ENCODE results near the gene EMID1. TPM values are rescaled to one million over a fixed set of nuclear protein-coding genes. Genes with fewer than 3 reads are reported as not detected.

EMID1 gene
- total RNA-seq, 1 experiment from 2014 or later: 9.6 TPM

GRCh38 chr22:29265929-29266328 is 60.2 kb downstream of the EMID1 start:
- ATAC-seq: no peak
- RAD21 ChIA-PET (ENCODE audit: low non-redundant PET in 1 of 2, low total read pairs in 2 of 2, uncharacterized antibody in 2 of 2, unreplicated experiment in 2 of 2): no interaction called here
- peak overlapping the region; percentile 100 for H3K4me2 ChIP-seq (ENCODE audit: low read length)
- peaks cover 21% of the 10 kb centered on the region; the same call in 1 of the 2 replicates for H4K20me1 ChIP-seq (ENCODE audit: insufficient read depth)
- intact Hi-C loops (cut with micrococcal nuclease): no loop called here
- no peak for TF ChIP-seq ZFX (IDR thresholded peaks at IDR 0.05)
- no peak for TF ChIP-seq EZH2phosphoT487 (IDR thresholded peaks at IDR 0.05; ENCODE audit: borderline replicate concordance)
- no peak for TF ChIP-seq ATF3 (IDR thresholded peaks at IDR 0.05)
- no peak for TF ChIP-seq CBX3 (IDR thresholded peaks at IDR 0.05; ENCODE audit: low read depth)
- no peak for TF ChIP-seq POLR2AphosphoS5 (IDR thresholded peaks at IDR 0.05; ENCODE audit: low read depth, low read length)
- no peak for TF ChIP-seq EGR1 (IDR thresholded peaks at IDR 0.05; ENCODE audit: low read depth)
- TF ChIP-seq POLR2A (IDR thresholded peaks at IDR 0.05; ENCODE audit: borderline replicate concordance, extremely low read depth, insufficient read depth, insufficient read length): no peak
- TF ChIP-seq EZH2 (IDR thresholded peaks at IDR 0.05): no peak
- no peak for TF ChIP-seq REST (IDR thresholded peaks at IDR 0.05; ENCODE audit: low read depth)
- TF ChIP-seq SRF (IDR thresholded peaks at IDR 0.05; ENCODE audit: low read depth): no peak
- no peak for TF ChIP-seq SIN3A (IDR thresholded peaks at IDR 0.05; ENCODE audit: low read depth)
- no peak for TF ChIP-seq ELF1 (IDR thresholded peaks at IDR 0.05; ENCODE audit: borderline replicate concordance, low read depth)
- H3K27ac ChIP-seq (ENCODE audit: low read depth, low read length): no peak overlapping the region
- H3K4me1 ChIP-seq (ENCODE audit: control insufficient read depth in 1 of 2, insufficient read depth in 2 of 2, low read length in 2 of 2): peaks cover 15 to 31% of the 10 kb centered on the region in 2 experiments
- POLR2A ChIA-PET: no interaction called here
- DNase-seq (ENCODE audit: low read depth, low spot score): no peak
- no peak overlapping the region for H2AFZ ChIP-seq (ENCODE audit: low read depth, low read length, poor library complexity, severe bottlenecking)
- CTCF ChIA-PET: no interaction called here
- BruUV-seq (replicated peaks): no TSS peak
- peaks cover 18 to 43% of the 10 kb centered on the region in 2 experiments for H3K36me3 ChIP-seq (ENCODE audit: control insufficient read depth in 1 of 2, insufficient read depth in 2 of 2, low read length in 2 of 2)
- H3K9me3 ChIP-seq (ENCODE audit: control insufficient read depth in 1 of 2, insufficient read depth in 1 of 2, low read depth in 1 of 2, low read length in 2 of 2): no peaks in the 10 kb centered on the region
- H3K79me2 ChIP-seq (ENCODE audit: insufficient read depth, low read length): peaks cover 58% of the 10 kb centered on the region
- peak overlapping the region; percentile 58 to 91 for H3K4me3 ChIP-seq (replicated peaks in 1 of 2; ENCODE audit: low read depth in 1 of 2, low read length in 2 of 2)
- H3K9ac ChIP-seq (ENCODE audit: low read length): peak overlapping the region; percentile 99; the same call in 1 of the 2 replicates
- no peaks in the 10 kb centered on the region for H3K9me2 ChIP-seq (ENCODE audit: insufficient read depth)
- H3K27me3 ChIP-seq (ENCODE audit: insufficient read depth, low read length): no peaks in the 10 kb centered on the region
